PC-9 (cell line): ENCODE measurements around the gene ERC2. TPM values are rescaled to one million over a fixed set of nuclear protein-coding genes. Genes with fewer than 3 reads are reported as not detected.

ENCODE experiments used
- BruUV-seq: library from RNA; stranded (reverse); fragments of 400-500 nt; replicated peaks from 2 replicates; lab custom pipeline; 2021; lab: Mats Ljungman, UMichigan
- CTCF ChIA-PET: fragments of 300-600 bp; sonication (Branson Sonifier 250); formaldehyde crosslinking; loops from one replicate; lab custom pipeline; 2022; ENCODE audit warnings: antibody characterized with exemption; lab: Charles Lee
- POLR2A ChIA-PET: fragments of 300-600 bp; sonication (Branson Sonifier 250); formaldehyde crosslinking; loops from one replicate; lab custom pipeline; 2022; ENCODE audit warnings: antibody characterized with exemption; ENCODE audit not compliant: unreplicated experiment; lab: Charles Lee
- DNase-seq, 2 experiments: peaks; one replicate each; pipeline versions ENCODE4 v3.0.0 to v3.0.0-alpha.2; 2015 to 2022; ENCODE audit warnings: mixed read lengths in 1 of 2
- H2AFZ ChIP-seq: fragments of 200-600 bp; sonication (generic); 2 replicates; pipeline ENCODE4 v1.8.1; 2017; ENCODE audit warnings: antibody characterized with exemption
- H3F3A ChIP-seq: fragments of 200-600 bp; sonication (generic); 2 replicates; pipeline ENCODE4 v1.8.1; 2017; ENCODE audit warnings: antibody characterized with exemption, mild to moderate bottlenecking, low read depth; ENCODE audit not compliant: insufficient read depth
- H3K27ac ChIP-seq: fragments of 200-600 bp; sonication (generic); 2 replicates; pipeline ENCODE4 v1.6.1; 2016; ENCODE audit warnings: mixed run types
- H3K27me3 ChIP-seq: fragments of 200-600 bp; sonication (generic); 2 replicates; pipeline ENCODE4 v1.6.1; 2016; ENCODE audit warnings: low read depth, mixed run types; ENCODE audit not compliant: insufficient read depth
- H3K36me3 ChIP-seq: fragments of 200-600 bp; sonication (generic); 2 replicates; pipeline ENCODE4 v1.6.1; 2016; ENCODE audit warnings: low read depth, mixed run types
- H3K4me1 ChIP-seq: fragments of 200-600 bp; sonication (generic); replicated peaks from 2 replicates; pipeline ENCODE4 v1.6.1; 2016; ENCODE audit warnings: mixed run types; ENCODE audit not compliant: insufficient read depth
- H3K4me2 ChIP-seq: fragments of 200-600 bp; sonication (generic); 2 replicates; pipeline ENCODE4 v1.6.1; 2017; ENCODE audit warnings: mixed run types
- H3K4me3 ChIP-seq: fragments of 200-600 bp; sonication (generic); 2 replicates; pipeline ENCODE4 v1.6.1; 2016; ENCODE audit warnings: mixed run types
- H3K79me2 ChIP-seq: fragments of 200-600 bp; sonication (generic); 2 replicates; pipeline ENCODE4 v1.6.1; 2017; ENCODE audit warnings: low read depth, mixed run types
- H3K9me2 ChIP-seq: fragments of 200-600 bp; sonication (generic); 2 replicates; pipeline ENCODE4 v1.8.1; 2017; ENCODE audit warnings: mild to moderate bottlenecking; ENCODE audit not compliant: insufficient read depth
- H3K9me3 ChIP-seq: fragments of 200-600 bp; sonication (generic); 2 replicates; pipeline ENCODE4 v1.8.1; 2016; ENCODE audit warnings: low read depth; ENCODE audit not compliant: insufficient read depth
- H4K20me1 ChIP-seq: fragments of 200-600 bp; sonication (generic); 2 replicates; pipeline ENCODE4 v1.8.1; 2017; ENCODE audit not compliant: insufficient read depth
- EZH2 ChIP-seq: fragments of 200-600 bp; sonication (generic); IDR thresholded peaks from 2 replicates; pipeline ENCODE4 v1.8.0; 2017; ENCODE audit warnings: antibody characterized with exemption, low read depth
- intact Hi-C: fragments of 100-400 bp; cut with micrococcal nuclease; formaldehyde crosslinking; loops from one replicate; pipeline ENCODE4 v1.10.0; 2022; ENCODE audit not compliant: unreplicated experiment
- total RNA-seq: library from RNA; stranded (reverse); gene quantifications from 2 replicates; pipeline ENCODE4 v1.2.3, GENCODE V29; 2021
- TF ChIP-seq, protein P1 (sequence below): fragments of 200-600 bp; sonication (generic); conservative IDR thresholded peaks from 2 replicates; pipeline ENCODE4 v1.6.1; 2017; ENCODE audit warnings: mixed run types, antibody characterized with exemption, mild to moderate bottlenecking, moderate library complexity

Gene ERC2
- total RNA-seq, 1 experiment from 2014 or later, result 1.4 TPM

DNA sequence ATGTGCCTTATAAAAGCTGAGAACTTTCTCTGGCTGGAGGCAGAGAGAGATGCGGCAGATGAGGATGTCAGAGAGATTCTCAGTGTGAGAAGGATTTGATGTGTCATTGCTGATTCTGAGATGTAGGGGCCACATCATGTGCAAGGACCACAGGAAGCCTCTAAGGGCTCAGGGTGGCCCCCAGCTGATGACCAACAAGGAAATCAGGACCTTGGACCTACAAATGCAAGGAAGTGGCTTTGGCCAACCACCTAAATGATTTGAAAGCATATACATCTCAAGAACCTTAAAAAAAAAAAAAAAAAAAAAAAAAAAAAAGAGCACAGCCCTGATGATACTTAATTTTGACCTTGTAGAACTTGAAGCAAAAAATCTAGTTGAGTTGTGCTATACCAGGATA is 282.4 kb downstream of the ERC2 start:
- CTCF ChIA-PET, result no interaction called here
- no peak for DNase-seq
- BruUV-seq, result no TSS peak
- H3K9me2 ChIP-seq, result no peaks in the 10 kb centered on the region
- intact Hi-C loops, result no loop called here
- H3K9me3 ChIP-seq, result no peaks in the 10 kb centered on the region
- H3K27ac ChIP-seq, result no peak overlapping the region
- no peaks in the 10 kb centered on the region for H3K4me1 ChIP-seq
- no peaks in the 10 kb centered on the region for H3K79me2 ChIP-seq
- no peaks in the 10 kb centered on the region for H3F3A ChIP-seq
- TF ChIP-seq, protein P1, sequence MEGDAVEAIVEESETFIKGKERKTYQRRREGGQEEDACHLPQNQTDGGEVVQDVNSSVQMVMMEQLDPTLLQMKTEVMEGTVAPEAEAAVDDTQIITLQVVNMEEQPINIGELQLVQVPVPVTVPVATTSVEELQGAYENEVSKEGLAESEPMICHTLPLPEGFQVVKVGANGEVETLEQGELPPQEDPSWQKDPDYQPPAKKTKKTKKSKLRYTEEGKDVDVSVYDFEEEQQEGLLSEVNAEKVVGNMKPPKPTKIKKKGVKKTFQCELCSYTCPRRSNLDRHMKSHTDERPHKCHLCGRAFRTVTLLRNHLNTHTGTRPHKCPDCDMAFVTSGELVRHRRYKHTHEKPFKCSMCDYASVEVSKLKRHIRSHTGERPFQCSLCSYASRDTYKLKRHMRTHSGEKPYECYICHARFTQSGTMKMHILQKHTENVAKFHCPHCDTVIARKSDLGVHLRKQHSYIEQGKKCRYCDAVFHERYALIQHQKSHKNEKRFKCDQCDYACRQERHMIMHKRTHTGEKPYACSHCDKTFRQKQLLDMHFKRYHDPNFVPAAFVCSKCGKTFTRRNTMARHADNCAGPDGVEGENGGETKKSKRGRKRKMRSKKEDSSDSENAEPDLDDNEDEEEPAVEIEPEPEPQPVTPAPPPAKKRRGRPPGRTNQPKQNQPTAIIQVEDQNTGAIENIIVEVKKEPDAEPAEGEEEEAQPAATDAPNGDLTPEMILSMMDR, result no peak
- no peak for TF ChIP-seq EZH2
- no peaks in the 10 kb centered on the region for H3K36me3 ChIP-seq
- H4K20me1 ChIP-seq, result no peaks in the 10 kb centered on the region
- no peak overlapping the region for H3K4me3 ChIP-seq
- no peak overlapping the region for H3K4me2 ChIP-seq
- POLR2A ChIA-PET, result no interaction called here
- H2AFZ ChIP-seq, result no peak overlapping the region
- peaks cover 17% of the 10 kb centered on the region; the same call in 1 of the 2 replicates for H3K27me3 ChIP-seq

DNA sequence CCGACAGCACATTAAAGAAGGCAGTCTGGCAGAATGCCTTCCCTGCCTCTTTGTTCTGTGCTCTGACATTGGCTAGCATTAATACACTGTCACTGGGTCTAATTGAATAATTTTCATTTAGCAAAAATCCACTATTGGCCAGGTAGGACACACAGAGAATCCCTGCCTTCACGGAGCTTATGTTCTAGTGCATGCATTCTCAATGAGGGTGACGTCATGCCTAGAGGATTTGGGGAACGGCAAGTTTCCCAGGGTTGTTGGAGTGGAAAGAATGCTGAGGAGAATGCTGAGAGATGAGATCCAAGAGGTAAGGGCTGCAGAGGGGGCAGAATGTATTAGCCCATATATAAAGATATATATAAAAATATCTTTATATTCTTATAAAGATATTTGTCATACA is 284.7 kb downstream of the ERC2 start:
- Histone ChIP-seq H3K79me2 (no peaks in the 10 kb centered on the region), H3K4me3 (no peak overlapping the region), H3K4me2 (no peak overlapping the region), H3K4me1 (no peaks in the 10 kb centered on the region), H3K27ac (no peak overlapping the region), H3K36me3 (no peaks in the 10 kb centered on the region), H2AFZ (no peak overlapping the region), H3K27me3 (peaks cover 20% of the 10 kb centered on the region; the same call in 1 of the 2 replicates), H4K20me1 (no peaks in the 10 kb centered on the region), H3F3A (no peaks in the 10 kb centered on the region), H3K9me2 (no peaks in the 10 kb centered on the region), H3K9me3 (no peaks in the 10 kb centered on the region)
- intact Hi-C loops, result no loop called here
- CTCF ChIA-PET, result no interaction called here
- TF ChIP-seq, protein P1, result no peak
- no peak for TF ChIP-seq EZH2
- POLR2A ChIA-PET, result no interaction called here
- BruUV-seq, result no TSS peak
- no peak for DNase-seq

DNA sequence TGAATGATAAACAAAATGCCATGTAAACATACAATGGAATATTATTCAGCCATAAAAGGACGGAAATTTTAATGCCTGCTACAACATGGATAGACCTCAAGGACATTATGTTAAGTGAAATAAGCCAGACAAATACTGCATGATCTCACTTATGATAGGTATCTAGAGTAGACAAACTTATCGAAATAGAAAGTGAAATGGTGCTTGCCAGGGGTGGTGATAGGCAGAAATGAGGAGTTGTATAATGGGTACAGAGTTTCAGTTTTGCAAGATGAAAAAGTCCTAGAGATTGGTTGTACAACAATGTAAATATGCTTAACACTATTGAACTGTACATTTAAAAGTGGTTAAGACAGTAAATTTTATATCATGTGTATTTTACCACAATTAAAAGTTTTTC is 287.8 kb downstream of the ERC2 start:
- ChIA-PET POLR2A (no interaction called here), CTCF (no interaction called here)
- Histone ChIP-seq H3K4me3 (no peak overlapping the region), H3K27me3 (0 out of 2 replicates have a peak, but pooled peaks cover 4% of the 10 kb centered on the region), H3K36me3 (no peaks in the 10 kb centered on the region), H4K20me1 (no peaks in the 10 kb centered on the region), H2AFZ (no peak overlapping the region), H3K27ac (no peak overlapping the region), H3K79me2 (no peaks in the 10 kb centered on the region), H3K4me2 (no peak overlapping the region), H3K9me3 (no peaks in the 10 kb centered on the region), H3K4me1 (no peaks in the 10 kb centered on the region), H3K9me2 (no peaks in the 10 kb centered on the region), H3F3A (no peaks in the 10 kb centered on the region)
- intact Hi-C loops, result no loop called here
- DNase-seq, result no peak
- no TSS peak for BruUV-seq
- TF ChIP-seq, protein P1, result no peak
- no peak for TF ChIP-seq EZH2
